Upper lobe of left lung (tissue), 6 donors: ENCODE measurements around the gene BMP7. TPM values are rescaled to one million over a fixed set of nuclear protein-coding genes. Genes with fewer than 3 reads are reported as not detected.
A peak's percentile ranks its signal among the peaks of the same experiment; 100 is the strongest.

ENCODE experiments used
- ATAC-seq, 2 donors: fragments of 200-7000 bp; cut with Tn5 transposase; one replicate each; pipeline ENCODE4 v1.9.1; 2022; ENCODE audit warnings: mild to moderate bottlenecking in 2 of 2, moderate library complexity in 2 of 2; ENCODE audit not compliant: low FRiP score in 2 of 2
- DNase-seq, 2 donors: peaks; one replicate each; pipeline ENCODE4 v3.0.0-alpha.2; 2019 to 2020
- H3K27ac ChIP-seq, 4 donors: fragments of 200-600 bp; sonication (generic); one replicate each; pipeline ENCODE4 v1.5.1; 2016 to 2019
- H3K27me3 ChIP-seq, 4 donors: fragments of 200-600 bp; sonication (generic); one replicate each; pipeline ENCODE4 v1.5.1; 2017 to 2019
- H3K36me3 ChIP-seq, 4 donors: fragments of 200-600 bp; sonication (generic); one replicate each; pipeline ENCODE4 v1.5.1; 2016 to 2019
- H3K4me1 ChIP-seq, 4 donors: fragments of 200-600 bp; sonication (generic); one replicate each; pipeline ENCODE4 v1.5.1; 2018 to 2019
- H3K4me3 ChIP-seq, 4 donors: fragments of 200-600 bp; sonication (generic); one replicate each; pipeline ENCODE4 v1.5.1; 2017 to 2019; ENCODE audit warnings: mild to moderate bottlenecking in 2 of 4, moderate library complexity in 1 of 4
- H3K9me3 ChIP-seq, 4 donors: fragments of 200-600 bp; sonication (generic); one replicate each; pipeline ENCODE4 v1.5.1; 2018 to 2019
- EP300 ChIP-seq, 4 donors: sonication (generic); formaldehyde crosslinking; IDR thresholded peaks; one replicate each; pipeline ENCODE4 v1.5.1; 2017; ENCODE audit warnings: antibody characterized with exemption in 4 of 4, control low read depth in 2 of 4
- POLR2A ChIP-seq, 4 donors: fragments of 450-650 bp; IDR thresholded peaks; one replicate each; pipeline ENCODE4 v1.5.1; 2016 to 2017; ENCODE audit warnings: antibody characterized with exemption in 4 of 4, mild to moderate bottlenecking in 2 of 4
- POLR2AphosphoS5 ChIP-seq, 2 donors: sonication (generic); formaldehyde crosslinking; IDR thresholded peaks; one replicate each; pipeline ENCODE4 v1.5.1; 2017; ENCODE audit warnings: antibody characterized with exemption in 2 of 2
- WGBS, 2 donors: methylation state at CpG; one replicate each; pipeline ENCODE4 v1.1.5; 2017 to 2018; 5-methylcytosine and 5-hydroxymethylcytosine counted together
- total RNA-seq, 6 donors: library from RNA; depleted of rRNA in 4 of 6; stranded (reverse); fragments of >200 nt in 4 of 6; gene quantifications; one replicate each; pipeline versions ENCODE4 v1.1.0 to v1.2.1, GENCODE V29; 2016 to 2021
- TF ChIP-seq, protein P1 (sequence below), 6 experiments: fragments of 450-650 bp in 4 of 6; fragments of 200-600 bp in 2 of 6; sonication (generic) in 2 of 6; IDR thresholded peaks; one replicate each; pipeline ENCODE4 v1.5.1; 2016 to 2019; ENCODE audit warnings: antibody characterized with exemption in 6 of 6
- donor health status: DM: no; HTN: no; CAD: no; lungs with moderate emphysema.
- donor health status: DM: no; HTN: yes; CAD: no; lungs with severe emphysema.

BMP7 gene
- total RNA-seq, 6 donors from 2014 or later = 0.30 to 4.0 (median 2.6) TPM; not detected in 1

- Histone ChIP-seq H3K9me3 (no peaks in the 10 kb centered on the region), H3K4me1 (no peaks in the 10 kb centered on the region), H3K27ac (no peak overlapping the region), H3K36me3 (no peaks in the 10 kb centered on the region), H3K4me3 (no peak overlapping the region), H3K27me3 (no peaks in the 10 kb centered on the region)
- TF ChIP-seq POLR2A (IDR thresholded peaks at IDR 0.05) = no peak
- TF ChIP-seq EP300 (IDR thresholded peaks at IDR 0.05) = no peak
- no peak for TF ChIP-seq POLR2AphosphoS5 (IDR thresholded peaks at IDR 0.05)
- TF ChIP-seq, protein P1, sequence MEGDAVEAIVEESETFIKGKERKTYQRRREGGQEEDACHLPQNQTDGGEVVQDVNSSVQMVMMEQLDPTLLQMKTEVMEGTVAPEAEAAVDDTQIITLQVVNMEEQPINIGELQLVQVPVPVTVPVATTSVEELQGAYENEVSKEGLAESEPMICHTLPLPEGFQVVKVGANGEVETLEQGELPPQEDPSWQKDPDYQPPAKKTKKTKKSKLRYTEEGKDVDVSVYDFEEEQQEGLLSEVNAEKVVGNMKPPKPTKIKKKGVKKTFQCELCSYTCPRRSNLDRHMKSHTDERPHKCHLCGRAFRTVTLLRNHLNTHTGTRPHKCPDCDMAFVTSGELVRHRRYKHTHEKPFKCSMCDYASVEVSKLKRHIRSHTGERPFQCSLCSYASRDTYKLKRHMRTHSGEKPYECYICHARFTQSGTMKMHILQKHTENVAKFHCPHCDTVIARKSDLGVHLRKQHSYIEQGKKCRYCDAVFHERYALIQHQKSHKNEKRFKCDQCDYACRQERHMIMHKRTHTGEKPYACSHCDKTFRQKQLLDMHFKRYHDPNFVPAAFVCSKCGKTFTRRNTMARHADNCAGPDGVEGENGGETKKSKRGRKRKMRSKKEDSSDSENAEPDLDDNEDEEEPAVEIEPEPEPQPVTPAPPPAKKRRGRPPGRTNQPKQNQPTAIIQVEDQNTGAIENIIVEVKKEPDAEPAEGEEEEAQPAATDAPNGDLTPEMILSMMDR (IDR thresholded peaks at IDR 0.05) = no peak
- WGBS, 2 donors = 74 to 77% methylated on average over 4 of the region's 4 CpGs
- ATAC-seq = no peak
- no peak for DNase-seq
Observed at GRCh38 chr20:57225197-57225733, 41.2 kb downstream of the BMP7 start.

GRCh38 chr20:57224641-57225138, 41.8 kb downstream of the BMP7 start:
- H3K4me3 ChIP-seq = no peak overlapping the region
- H3K27ac ChIP-seq = no peak overlapping the region
- TF ChIP-seq EP300 (IDR thresholded peaks at IDR 0.05) (no peak), POLR2A (IDR thresholded peaks at IDR 0.05) (no peak), POLR2AphosphoS5 (IDR thresholded peaks at IDR 0.05) (no peak)
- TF ChIP-seq, protein P1 (IDR thresholded peaks at IDR 0.05) = no peak
- DNase-seq (peak in 1 of 2 donors; percentile 62), ATAC-seq (peak in 1 of 2 donors; percentile 63)
- H3K4me1 ChIP-seq = no peaks in the 10 kb centered on the region
- H3K27me3 ChIP-seq = no peaks in the 10 kb centered on the region
- 62 to 77% methylated on average over 10 to 19 of the region's 19 CpGs for WGBS, 2 donors
- no peaks in the 10 kb centered on the region for H3K9me3 ChIP-seq
- no peaks in the 10 kb centered on the region for H3K36me3 ChIP-seq

GRCh38 chr20:57223648-57224489, 42.6 kb downstream of the BMP7 start:
- Histone ChIP-seq H3K4me3 (no peak overlapping the region), H3K27ac (peak overlapping the region in 1 of 4 donors; percentile 1), H3K9me3 (no peaks in the 10 kb centered on the region), H3K27me3 (no peaks in the 10 kb centered on the region), H3K4me1 (no peaks in the 10 kb centered on the region), H3K36me3 (no peaks in the 10 kb centered on the region)
- TF ChIP-seq, protein P1 (IDR thresholded peaks at IDR 0.05) = no peak
- TF ChIP-seq POLR2A (IDR thresholded peaks at IDR 0.05) = no peak
- no peak for TF ChIP-seq EP300 (IDR thresholded peaks at IDR 0.05)
- TF ChIP-seq POLR2AphosphoS5 (IDR thresholded peaks at IDR 0.05) = no peak
- peak in 1 of 2 donors; percentile 86 for ATAC-seq
- WGBS, 2 donors = 46 to 71% methylated on average over 10 to 20 of the region's 20 CpGs
- DNase-seq = peak in 1 of 2 donors; percentile 69

- H3K27me3 ChIP-seq = no peaks in the 10 kb centered on the region
- no peak overlapping the region for H3K27ac ChIP-seq
- TF ChIP-seq POLR2A (IDR thresholded peaks at IDR 0.05) = no peak
- no peak for TF ChIP-seq POLR2AphosphoS5 (IDR thresholded peaks at IDR 0.05)
- TF ChIP-seq EP300 (IDR thresholded peaks at IDR 0.05) = no peak
- TF ChIP-seq, protein P1 (IDR thresholded peaks at IDR 0.05) = no peak
- no peak for ATAC-seq
- 100% methylated on average over 1 of the region's 1 CpG; no CpG with 5 or more reads in 1 of the 2 donors for WGBS, 2 donors
- H3K4me3 ChIP-seq = no peak overlapping the region
- H3K9me3 ChIP-seq = no peaks in the 10 kb centered on the region
- DNase-seq = no peak
- H3K4me1 ChIP-seq = no peaks in the 10 kb centered on the region
- no peaks in the 10 kb centered on the region for H3K36me3 ChIP-seq
Observed at GRCh38 chr20:57222631-57222950, 43.9 kb downstream of the BMP7 start.
